Mucosa of stomach (tissue), 1 donor: Measurements from ENCODE around the gene CACNA2D2.

ENCODE experiments used
- H3K27me3 ChIP-seq: one replicate; pipeline ENCODE4 v1.7.0; 2013; ENCODE audit warnings: mild to moderate bottlenecking, low read length; ENCODE audit not compliant: control insufficient read depth, insufficient read depth
- H3K36me3 ChIP-seq: one replicate; pipeline ENCODE4 v1.7.0; 2013; ENCODE audit warnings: low read length; ENCODE audit not compliant: control insufficient read depth, insufficient read depth
- H3K4me1 ChIP-seq: one replicate; pipeline ENCODE4 v1.7.0; 2013; ENCODE audit warnings: mild to moderate bottlenecking, low read length; ENCODE audit not compliant: control insufficient read depth, insufficient read depth
- H3K4me3 ChIP-seq: one replicate; pipeline ENCODE4 v1.7.0; 2013; ENCODE audit warnings: low read length
- H3K9ac ChIP-seq: one replicate; pipeline ENCODE4 v1.7.0; 2013; ENCODE audit warnings: mild to moderate bottlenecking, low read length, moderate library complexity
- H3K9me3 ChIP-seq: one replicate; pipeline ENCODE4 v1.7.0; 2013; ENCODE audit warnings: mild to moderate bottlenecking, low read length, moderate library complexity; ENCODE audit not compliant: control insufficient read depth
- donor health status: Pancreatic carcinoma.

The CACNA2D2 gene

GRCh38 chr3:50337175-50337861 is 166.1 kb downstream of the CACNA2D2 start:
- Histone ChIP-seq H3K27me3 (no peaks in the 10 kb centered on the region), H3K36me3 (no peaks in the 10 kb centered on the region), H3K9ac (peak overlapping the region; percentile 89), H3K4me3 (peak overlapping the region; percentile 83), H3K9me3 (no peaks in the 10 kb centered on the region), H3K4me1 (peaks cover 63% of the 10 kb centered on the region)

GRCh38 chr3:50336452-50337174 is 166.8 kb downstream of the CACNA2D2 start:
- no peaks in the 10 kb centered on the region for H3K36me3 ChIP-seq
- H3K9me3 ChIP-seq, result no peaks in the 10 kb centered on the region
- H3K4me1 ChIP-seq, result peaks cover 59% of the 10 kb centered on the region
- H3K27me3 ChIP-seq, result no peaks in the 10 kb centered on the region
- peak overlapping the region; percentile 89 for H3K9ac ChIP-seq
- H3K4me3 ChIP-seq, result peak overlapping the region; percentile 83

GRCh38 chr3:50334339-50335075 is 168.9 kb downstream of the CACNA2D2 start:
- Histone ChIP-seq H3K27me3 (no peaks in the 10 kb centered on the region), H3K4me1 (peaks cover 40% of the 10 kb centered on the region), H3K9ac (peak overlapping the region; percentile 15), H3K36me3 (peaks cover 17% of the 10 kb centered on the region), H3K9me3 (no peaks in the 10 kb centered on the region), H3K4me3 (no peak overlapping the region)

GRCh38 chr3:50333744-50334328 is 169.6 kb downstream of the CACNA2D2 start:
- Histone ChIP-seq H3K4me1 (peaks cover 38% of the 10 kb centered on the region), H3K36me3 (peaks cover 17% of the 10 kb centered on the region), H3K9me3 (no peaks in the 10 kb centered on the region), H3K4me3 (no peak overlapping the region), H3K9ac (peak overlapping the region; percentile 15), H3K27me3 (no peaks in the 10 kb centered on the region)

GRCh38 chr3:50331364-50331907 is 172.0 kb downstream of the CACNA2D2 start:
- H3K36me3 ChIP-seq, result peaks cover 17% of the 10 kb centered on the region
- peaks cover 41% of the 10 kb centered on the region for H3K4me1 ChIP-seq
- no peak overlapping the region for H3K4me3 ChIP-seq
- H3K27me3 ChIP-seq, result no peaks in the 10 kb centered on the region
- H3K9ac ChIP-seq, result no peak overlapping the region
- no peaks in the 10 kb centered on the region for H3K9me3 ChIP-seq

GRCh38 chr3:50330330-50330729 is 173.1 kb downstream of the CACNA2D2 start:
- Histone ChIP-seq H3K36me3 (peaks cover 17% of the 10 kb centered on the region), H3K4me1 (peaks cover 31% of the 10 kb centered on the region), H3K27me3 (no peaks in the 10 kb centered on the region), H3K9me3 (no peaks in the 10 kb centered on the region), H3K4me3 (no peak overlapping the region), H3K9ac (no peak overlapping the region)

- Histone ChIP-seq H3K4me3 (peak within 1 kb of the TSS; percentile 85), H3K36me3 (peaks cover 17% of the 10 kb centered on the region), H3K9me3 (no peaks in the 10 kb centered on the region), H3K27me3 (no peaks in the 10 kb centered on the region), H3K9ac (peak within 1 kb of the TSS; percentile 87), H3K4me1 (peaks cover 21% of the 10 kb centered on the region)
These were observed 175.3 kb downstream of the CACNA2D2 start, which contains the start of gene TUSC2 for GRCh38 chr3:50327943-50328691. TUSC2 (minus strand) TSS chr3:50328223; CDS start chr3:50328099, 124 bp downstream.

GRCh38 chr3:50327129-50327528 is 176.3 kb downstream of the CACNA2D2 start:
- peak overlapping the region; percentile 85 for H3K4me3 ChIP-seq
- H3K36me3 ChIP-seq, result peaks cover 17% of the 10 kb centered on the region
- H3K9ac ChIP-seq, result peak overlapping the region; percentile 87
- no peaks in the 10 kb centered on the region for H3K27me3 ChIP-seq
- H3K9me3 ChIP-seq, result no peaks in the 10 kb centered on the region
- peaks cover 30% of the 10 kb centered on the region for H3K4me1 ChIP-seq

- H3K36me3 ChIP-seq, result peaks cover 14% of the 10 kb centered on the region
- no peak overlapping the region for H3K9ac ChIP-seq
These were observed 177.3 kb downstream of the CACNA2D2 start for GRCh38 chr3:50326182-50326541.

GRCh38 chr3:50325497-50326181 is 177.8 kb downstream of the CACNA2D2 start:
- Histone ChIP-seq H3K4me3 (no peak overlapping the region), H3K9ac (no peak overlapping the region), H3K9me3 (no peaks in the 10 kb centered on the region), H3K4me1 (peaks cover 36% of the 10 kb centered on the region), H3K27me3 (no peaks in the 10 kb centered on the region), H3K36me3 (peaks cover 9% of the 10 kb centered on the region)

More at GRCh38 chr3:50326182-50326541, 177.3 kb downstream of the CACNA2D2 start:
- no peak overlapping the region for H3K4me3 ChIP-seq
- peaks cover 35% of the 10 kb centered on the region for H3K4me1 ChIP-seq
- H3K27me3 ChIP-seq, result no peaks in the 10 kb centered on the region
- H3K9me3 ChIP-seq, result no peaks in the 10 kb centered on the region

- Histone ChIP-seq H3K9ac (no peak overlapping the region), H3K4me1 (peaks cover 41% of the 10 kb centered on the region), H3K36me3 (peaks cover 4% of the 10 kb centered on the region), H3K27me3 (no peaks in the 10 kb centered on the region), H3K9me3 (no peaks in the 10 kb centered on the region), H3K4me3 (no peak overlapping the region)
These were observed 178.3 kb downstream of the CACNA2D2 start for GRCh38 chr3:50325113-50325480.
